Measurements from ENCODE around the gene CTU2. TPM values are rescaled to one million over a fixed set of nuclear protein-coding genes. Genes with fewer than 3 reads are reported as not detected.

CTU2 gene
- total and polyA plus RNA-seq, 2 of the 8 experiments (the other 6 are each of a cell fraction or from before 2014, with no cell fraction given): 32.7 to 42.9 TPM

DNA sequence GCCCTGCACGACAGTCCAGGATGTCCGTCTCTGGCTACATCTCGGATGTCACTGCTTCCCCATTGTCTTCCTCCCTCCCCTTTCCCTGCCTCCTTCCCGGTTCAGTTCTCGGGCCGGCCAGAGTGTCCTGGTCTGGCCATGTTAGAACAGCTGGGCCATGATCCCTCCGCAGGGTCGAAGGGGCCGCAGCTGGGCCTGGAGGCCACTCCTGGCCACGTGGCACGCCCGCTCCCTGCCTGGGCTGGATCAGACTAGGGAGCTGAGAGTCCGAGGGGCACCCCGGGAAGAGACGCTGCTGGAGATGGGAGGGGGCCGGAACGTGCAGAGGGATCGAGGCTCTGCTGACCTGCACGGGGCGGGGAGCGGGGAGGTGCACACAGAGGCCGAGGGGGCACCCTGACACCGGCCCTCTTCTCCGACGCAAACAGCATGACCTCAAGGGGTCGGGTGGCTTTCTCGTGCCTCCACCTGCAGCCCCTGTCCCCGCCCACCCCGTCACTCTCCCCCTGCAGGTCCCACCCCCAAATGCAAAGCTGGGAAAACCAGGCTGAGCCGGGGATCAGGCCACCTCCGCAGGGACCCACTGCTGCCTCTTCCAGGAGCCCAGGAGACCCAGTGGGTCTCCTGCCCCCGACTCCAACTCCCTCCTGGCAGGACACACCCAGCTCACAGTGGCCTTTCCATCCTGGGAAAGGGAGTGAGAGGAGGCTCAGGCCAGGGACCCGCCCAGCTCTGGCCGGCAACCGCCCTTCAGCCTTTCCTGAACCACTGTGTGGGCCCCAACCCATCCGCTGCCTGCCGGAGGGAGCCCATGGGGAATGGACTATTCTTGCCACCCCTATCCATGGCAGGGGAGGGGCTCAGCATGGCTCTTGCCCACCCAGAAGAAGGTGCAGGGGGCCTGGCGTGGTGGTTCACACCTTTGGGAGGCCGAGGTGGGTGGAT lies 38.5 kb downstream of the CTU2 start:
- H3K27me3 ChIP-seq (replicated peaks in 1 of 4; ENCODE audit: control insufficient read depth in 3 of 4, extremely low read depth in 1 of 4, insufficient read depth in 3 of 4, low read length in 3 of 4): no peaks in the 10 kb centered on the region
- peak overlapping the region; percentile 65; the same call in 1 of the 2 replicates for H4K8ac ChIP-seq (ENCODE audit: extremely low read depth, insufficient read depth, low read length)
- TF ChIP-seq KDM1A (IDR thresholded peaks at IDR 0.05; ENCODE audit: borderline replicate concordance, low read length) (no peak), CREB1 (IDR thresholded peaks at IDR 0.05) (no peak), EZH2 (IDR thresholded peaks at IDR 0.05; ENCODE audit: low read depth, low read length, severe bottlenecking) (no peak), MAFK (IDR thresholded peaks at IDR 0.05; ENCODE audit: low read depth, low read length) (no peak), HDAC2 (IDR thresholded peaks at IDR 0.05; ENCODE audit: borderline replicate concordance in 1 of 2, low read depth in 2 of 2, low read length in 2 of 2) (no peak), EGR1 (IDR thresholded peaks at IDR 0.05; ENCODE audit: borderline replicate concordance, low read depth, low read length) (no peak), TAF7 (optimal IDR thresholded peaks at IDR 0.05; ENCODE audit: borderline replicate concordance, low read depth, low read length) (no peak), FOSL1 (IDR thresholded peaks at IDR 0.05; ENCODE audit: insufficient read depth, low read depth, low read length) (no peak), SP1 (IDR thresholded peaks at IDR 0.05; ENCODE audit: low read depth, low read length) (no peak), RBBP5 (IDR thresholded peaks at IDR 0.05; ENCODE audit: borderline replicate concordance, low read depth, low read length) (no peak)
- peaks cover 0 to 5% of the 10 kb centered on the region in 2 experiments for H4K20me1 ChIP-seq (replicated peaks in 1 of 2; ENCODE audit: control insufficient read depth in 1 of 2, insufficient read depth in 2 of 2, low read length in 2 of 2)
- FAIRE-seq (no peak), DNase-seq (ENCODE audit: low read depth in 1 of 2, low spot score in 2 of 2) (no peak)
- no peaks in the 10 kb centered on the region for H3K23me2 ChIP-seq (ENCODE audit: low read depth, low read length)
- H3K56ac ChIP-seq (replicated peaks; ENCODE audit: insufficient read length, low read depth, low read length): no peak overlapping the region
- peak overlapping the region; percentile 54 for H4K91ac ChIP-seq (replicated peaks; ENCODE audit: insufficient read length, low read length)
- ChIA-PET CTCF (ENCODE audit: partially characterized antibody) (interaction anchor here (0.6 to 25.0 kb wide), 10 partner anchors 8 to 66 kb away, joined by 3 to 251 read pairs (median 5); partner anchors contain the start of gene APRT), POLR2A (ENCODE audit: partially characterized antibody) (interaction anchor here (1.1 to 1.6 kb wide), 3 partner anchors 10 to 40 kb away, joined by 3 to 4 read pairs (median 3); partner anchors contain the start of gene PIEZO1)
- no peak overlapping the region for H3K14ac ChIP-seq (ENCODE audit: insufficient read length)
- H3K18ac ChIP-seq (ENCODE audit: extremely low read depth, low read length): no peak overlapping the region; the same call in 1 of the 2 replicates
- H3K79me1 ChIP-seq (ENCODE audit: low read depth, low read length): no peaks in the 10 kb centered on the region
- no peak overlapping the region for H3K4me3 ChIP-seq (ENCODE audit: extremely low read depth in 1 of 4, insufficient read depth in 2 of 4, low read depth in 3 of 4, low read length in 4 of 4)
- no peak overlapping the region for H2AFZ ChIP-seq (ENCODE audit: low read length)
- 77% methylated on average over 25 of the region's 39 CpGs; no CpG with 5 or more reads in 1 of the 2 experiments for WGBS, 2 experiments (ENCODE audit: extremely low coverage in 1 of 2, insufficient coverage in 1 of 2, insufficient read length in 1 of 2, insufficient replicate concordance in 2 of 2, low coverage in 1 of 2, low lambda C conversion rate in 2 of 2, missing lambda C conversion rate in 1 of 2)
- no peak overlapping the region for H3K9ac ChIP-seq (replicated peaks in 1 of 4; ENCODE audit: extremely low read depth in 1 of 4, low read depth in 3 of 4, low read length in 3 of 4)
- H3K27ac ChIP-seq (ENCODE audit: low read depth, low read length): no peak overlapping the region
- 0 out of 2 replicates have a peak overlapping the region, but pooled peaks have one; percentile 32 for H2BK20ac ChIP-seq (ENCODE audit: low read length)
- no peak overlapping the region for H3K4me2 ChIP-seq (ENCODE audit: insufficient read depth in 1 of 2, low read depth in 2 of 2, low read length in 2 of 2)
- no peaks in the 10 kb centered on the region for H3K9me3 ChIP-seq (ENCODE audit: insufficient read depth in 2 of 2, low read depth in 1 of 2, low read length in 1 of 2)
- no peak overlapping the region for H4K5ac ChIP-seq (ENCODE audit: insufficient read length, low read depth, low read length)
- H2BK120ac ChIP-seq (replicated peaks; ENCODE audit: low read depth, low read length): no peak overlapping the region
- H2BK12ac ChIP-seq (ENCODE audit: low read depth, low read length): peak overlapping the region; percentile 62; the same call in 1 of the 2 replicates
- peak overlapping the region; percentile 66; the same call in 1 of the 2 replicates for H2AK5ac ChIP-seq (ENCODE audit: low read depth, low read length)
- peaks cover 0 to 11% (median 6%) of the 10 kb centered on the region in 4 experiments; a peak in 4 of 7 replicates for H3K4me1 ChIP-seq (replicated peaks in 1 of 4; ENCODE audit: control insufficient read depth in 3 of 4, insufficient read depth in 4 of 4, low read length in 3 of 4)
- H3K36me3 ChIP-seq (ENCODE audit: control insufficient read depth in 2 of 4, insufficient read depth in 4 of 4, low read length in 3 of 4): no peaks in the 10 kb centered on the region
- H3K4ac ChIP-seq (replicated peaks; ENCODE audit: insufficient read length, low read depth, low read length): peak overlapping the region; percentile 32
- H3K79me2 ChIP-seq (ENCODE audit: control insufficient read depth in 1 of 2, insufficient read depth in 2 of 2, low read length in 2 of 2): no peaks in the 10 kb centered on the region
- no peak overlapping the region for H3K23ac ChIP-seq (ENCODE audit: insufficient read length)
- peak overlapping the region; percentile 48; the same call in 1 of the 2 replicates for H2BK5ac ChIP-seq (ENCODE audit: low read depth, low read length)
- no peak overlapping the region for H2BK15ac ChIP-seq (ENCODE audit: low read length)

Data from H1 (cell line).